ENCODE measurements around the gene OR52N4. TPM values are rescaled to one million over a fixed set of nuclear protein-coding genes. Genes with fewer than 3 reads are reported as not detected.

Gene OR52N4
- total RNA-seq, 1 experiment from 2014 or later = not detected

DNA sequence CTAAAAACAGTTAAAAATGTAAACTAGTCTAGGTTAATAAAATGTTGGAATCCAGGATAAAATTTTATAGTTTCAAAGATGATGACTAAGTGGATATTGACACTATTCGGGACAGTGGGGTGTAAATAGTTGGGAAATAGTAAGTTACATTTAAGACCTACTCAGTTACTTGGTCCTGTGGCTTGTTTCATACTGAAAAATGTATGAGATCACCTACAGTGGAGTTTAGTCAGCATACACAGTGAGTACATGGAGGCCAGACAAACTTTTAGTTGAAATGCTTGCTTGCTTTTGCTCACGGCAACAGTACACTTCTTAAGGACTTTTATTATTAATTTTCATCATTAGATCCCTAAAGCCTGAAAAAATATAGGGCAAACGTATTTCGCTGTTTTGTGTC lies 48.4 kb upstream of the OR52N4 start:
- H3K4me1 ChIP-seq (ENCODE audit: control insufficient read depth in 1 of 2, insufficient read depth in 2 of 2, low read length in 2 of 2) = no peaks in the 10 kb centered on the region
- H3K4me2 ChIP-seq (ENCODE audit: low read length) = no peak overlapping the region
- H3K27me3 ChIP-seq (ENCODE audit: insufficient read depth, low read length) = peaks cover 45% of the 10 kb centered on the region
- no peaks in the 10 kb centered on the region for H3K36me3 ChIP-seq (ENCODE audit: control insufficient read depth in 1 of 2, insufficient read depth in 2 of 2, low read length in 2 of 2)
- no peak overlapping the region for H3K9ac ChIP-seq (ENCODE audit: low read length)
- DNase-seq (ENCODE audit: low read depth, low spot score) (no peak), ATAC-seq (no peak)
- intact Hi-C loops (cut with micrococcal nuclease) = no loop called here
- H3K9me3 ChIP-seq (ENCODE audit: control insufficient read depth in 1 of 2, insufficient read depth in 1 of 2, low read depth in 1 of 2, low read length in 2 of 2) = no peaks in the 10 kb centered on the region
- no peaks in the 10 kb centered on the region; the same call in 1 of the 2 replicates for H4K20me1 ChIP-seq (ENCODE audit: insufficient read depth)
- ChIA-PET RAD21 (ENCODE audit: low non-redundant PET in 1 of 2, low total read pairs in 2 of 2, uncharacterized antibody in 2 of 2, unreplicated experiment in 2 of 2) (no interaction called here), POLR2A (no interaction called here), CTCF (no interaction called here)
- no peaks in the 10 kb centered on the region for H3K79me2 ChIP-seq (ENCODE audit: insufficient read depth, low read length)
- no peak overlapping the region for H2AFZ ChIP-seq (ENCODE audit: low read depth, low read length, poor library complexity, severe bottlenecking)
- H3K9me2 ChIP-seq (ENCODE audit: insufficient read depth) = no peaks in the 10 kb centered on the region
- TF ChIP-seq POLR2AphosphoS5 (IDR thresholded peaks at IDR 0.05; ENCODE audit: low read depth, low read length) (no peak), POLR2A (IDR thresholded peaks at IDR 0.05; ENCODE audit: borderline replicate concordance, extremely low read depth, insufficient read depth, insufficient read length) (no peak), EGR1 (IDR thresholded peaks at IDR 0.05; ENCODE audit: low read depth) (no peak), CEBPB (IDR thresholded peaks at IDR 0.05; ENCODE audit: low read depth) (no peak), EZH2phosphoT487 (IDR thresholded peaks at IDR 0.05; ENCODE audit: borderline replicate concordance) (no peak), ZNF274 (IDR thresholded peaks at IDR 0.05; ENCODE audit: low read depth, low read length) (no peak), YY1 (IDR thresholded peaks at IDR 0.05; ENCODE audit: extremely low read depth, insufficient replicate concordance, low read depth, low read length) (no peak), TCF7L2 (IDR thresholded peaks at IDR 0.05; ENCODE audit: borderline replicate concordance, extremely low read depth, insufficient read depth, insufficient read length) (no peak), ZFX (IDR thresholded peaks at IDR 0.05) (no peak), FOSL1 (IDR thresholded peaks at IDR 0.05; ENCODE audit: low read depth) (no peak), JUND (IDR thresholded peaks at IDR 0.05) (no peak), RAD21 (IDR thresholded peaks at IDR 0.05; ENCODE audit: low read depth) (no peak), ELF1 (IDR thresholded peaks at IDR 0.05; ENCODE audit: borderline replicate concordance, low read depth) (no peak), CBX3 (IDR thresholded peaks at IDR 0.05; ENCODE audit: low read depth) (no peak), SIN3A (IDR thresholded peaks at IDR 0.05; ENCODE audit: low read depth) (no peak), EZH2 (IDR thresholded peaks at IDR 0.05) (no peak)
- TF ChIP-seq, protein P1, sequence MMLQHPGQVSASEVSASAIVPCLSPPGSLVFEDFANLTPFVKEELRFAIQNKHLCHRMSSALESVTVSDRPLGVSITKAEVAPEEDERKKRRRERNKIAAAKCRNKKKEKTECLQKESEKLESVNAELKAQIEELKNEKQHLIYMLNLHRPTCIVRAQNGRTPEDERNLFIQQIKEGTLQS (IDR thresholded peaks at IDR 0.05) = no peak
- TF ChIP-seq, protein P2, sequence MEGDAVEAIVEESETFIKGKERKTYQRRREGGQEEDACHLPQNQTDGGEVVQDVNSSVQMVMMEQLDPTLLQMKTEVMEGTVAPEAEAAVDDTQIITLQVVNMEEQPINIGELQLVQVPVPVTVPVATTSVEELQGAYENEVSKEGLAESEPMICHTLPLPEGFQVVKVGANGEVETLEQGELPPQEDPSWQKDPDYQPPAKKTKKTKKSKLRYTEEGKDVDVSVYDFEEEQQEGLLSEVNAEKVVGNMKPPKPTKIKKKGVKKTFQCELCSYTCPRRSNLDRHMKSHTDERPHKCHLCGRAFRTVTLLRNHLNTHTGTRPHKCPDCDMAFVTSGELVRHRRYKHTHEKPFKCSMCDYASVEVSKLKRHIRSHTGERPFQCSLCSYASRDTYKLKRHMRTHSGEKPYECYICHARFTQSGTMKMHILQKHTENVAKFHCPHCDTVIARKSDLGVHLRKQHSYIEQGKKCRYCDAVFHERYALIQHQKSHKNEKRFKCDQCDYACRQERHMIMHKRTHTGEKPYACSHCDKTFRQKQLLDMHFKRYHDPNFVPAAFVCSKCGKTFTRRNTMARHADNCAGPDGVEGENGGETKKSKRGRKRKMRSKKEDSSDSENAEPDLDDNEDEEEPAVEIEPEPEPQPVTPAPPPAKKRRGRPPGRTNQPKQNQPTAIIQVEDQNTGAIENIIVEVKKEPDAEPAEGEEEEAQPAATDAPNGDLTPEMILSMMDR (IDR thresholded peaks at IDR 0.05 in 2 of 3, conservative IDR thresholded peaks at IDR 0.05 in 1 of 3; ENCODE audit: borderline replicate concordance in 1 of 3, insufficient read depth in 1 of 3, low read depth in 2 of 3, low read length in 2 of 3) = no peak
- TF ChIP-seq, protein P3, sequence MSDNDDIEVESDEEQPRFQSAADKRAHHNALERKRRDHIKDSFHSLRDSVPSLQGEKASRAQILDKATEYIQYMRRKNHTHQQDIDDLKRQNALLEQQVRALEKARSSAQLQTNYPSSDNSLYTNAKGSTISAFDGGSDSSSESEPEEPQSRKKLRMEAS (IDR thresholded peaks at IDR 0.05) = no peak
- no peak overlapping the region for H3K27ac ChIP-seq (ENCODE audit: low read depth, low read length)
- H3K4me3 ChIP-seq (replicated peaks in 1 of 2; ENCODE audit: low read depth in 1 of 2, low read length in 2 of 2) = no peak overlapping the region
- BruUV-seq (replicated peaks) = no TSS peak
